Fibroblast of lung (primary cell): ENCODE results near the gene SUCLG1. TPM values are rescaled to one million over a fixed set of nuclear protein-coding genes. Genes with fewer than 3 reads are reported as not detected.

Experiments used
- DNase-seq, 2 donors: peaks; one replicate each; pipeline versions ENCODE4 v3.0.0 to v3.0.0-alpha.2; 2010; ENCODE audit warnings: low read depth in 2 of 2
- H2AFZ ChIP-seq: 2 replicates; pipeline ENCODE4 v1.5.1; 2012; ENCODE audit warnings: low read length, control low read depth, inconsistent platforms
- H3K27ac ChIP-seq: 2 replicates; pipeline ENCODE4 v1.5.1; 2011; ENCODE audit warnings: low read length, control low read depth; ENCODE audit not compliant: insufficient read depth
- H3K27me3 ChIP-seq: 2 replicates; pipeline ENCODE4 v1.5.1; 2011; ENCODE audit warnings: mild to moderate bottlenecking, low read length; ENCODE audit not compliant: control insufficient read depth, insufficient read depth
- H3K36me3 ChIP-seq: 2 replicates; pipeline ENCODE4 v1.5.1; 2011; ENCODE audit warnings: low read length; ENCODE audit not compliant: control insufficient read depth, insufficient read depth
- H3K4me1 ChIP-seq: 2 replicates; pipeline ENCODE4 v1.5.1; 2011; ENCODE audit warnings: low read length; ENCODE audit not compliant: control insufficient read depth, insufficient read depth; ENCODE audit errors: extremely low read depth
- H3K4me2 ChIP-seq: 2 replicates; pipeline ENCODE4 v1.5.1; 2011; ENCODE audit warnings: low read length, control low read depth; ENCODE audit not compliant: insufficient read depth; ENCODE audit errors: extremely low read depth
- H3K4me3 ChIP-seq, 4 experiments: fragments of 200-600 bp in 1 of 4; sonication (generic) in 1 of 4; replicated peaks in 1 of 4; 2 replicates each; pipeline ENCODE4 v1.5.1; 2011 to 2016; ENCODE audit warnings: low read length in 4 of 4, low read depth in 3 of 4, mild to moderate bottlenecking in 3 of 4, control low read depth in 2 of 4, inconsistent platforms in 1 of 4, mixed read lengths in 1 of 4; ENCODE audit not compliant: insufficient read depth in 1 of 4; ENCODE audit errors: control extremely low read depth in 1 of 4
- H3K79me2 ChIP-seq: 2 replicates; pipeline ENCODE4 v1.5.1; 2012; ENCODE audit warnings: mild to moderate bottlenecking, low read length, inconsistent platforms; ENCODE audit not compliant: control insufficient read depth, insufficient read depth
- H3K9ac ChIP-seq: 2 replicates; pipeline ENCODE4 v1.5.1; 2011; ENCODE audit warnings: mild to moderate bottlenecking, low read length, control low read depth; ENCODE audit not compliant: insufficient read depth
- H3K9me3 ChIP-seq: 2 replicates; pipeline ENCODE4 v1.5.1; 2012; ENCODE audit warnings: low read depth, low read length; ENCODE audit not compliant: control insufficient read depth, insufficient read depth
- H4K20me1 ChIP-seq: 2 replicates; pipeline ENCODE4 v1.5.1; 2011; ENCODE audit warnings: low read length; ENCODE audit not compliant: control insufficient read depth, insufficient read depth; ENCODE audit errors: extremely low read depth
- EZH2 ChIP-seq: IDR thresholded peaks from 2 replicates; pipeline ENCODE4 v1.5.1; 2012; ENCODE audit warnings: low read length, control low read depth, mild to moderate bottlenecking; ENCODE audit errors: missing control alignments
- polyA plus RNA-seq, 2 donors: library from polyadenylated mRNA; depleted of rRNA in 1 of 2; stranded (reverse) in 1 of 2; unstranded in 1 of 2; fragments of >200 nt; gene quantifications; 2 replicates each; pipeline ENCODE4 v1.2.1, GENCODE V29; 2011 to 2012; ENCODE audit warnings: missing spikeins in 1 of 2
- total RNA-seq: library from RNA; depleted of rRNA; stranded (reverse); fragments of >200 nt; gene quantifications from 2 replicates; pipeline ENCODE4 v1.2.1, GENCODE V29; 2014
- TF ChIP-seq, protein P1 (sequence below), 2 donors: IDR thresholded peaks in 1 of 2; conservative IDR thresholded peaks in 1 of 2; 1 replicate in 1 of 2; 2 replicates in 1 of 2; pipeline ENCODE4 v1.5.1; 2011 to 2012; ENCODE audit warnings: low read length in 2 of 2, control low read depth in 1 of 2, inconsistent platforms in 1 of 2, low read depth in 1 of 2, mild to moderate bottlenecking in 1 of 2

Gene SUCLG1
- total and polyA plus RNA-seq, 2 donors (not counting 1 experiment from before 2014, with no cell fraction given): 50.0 to 63.1 TPM

DNA sequence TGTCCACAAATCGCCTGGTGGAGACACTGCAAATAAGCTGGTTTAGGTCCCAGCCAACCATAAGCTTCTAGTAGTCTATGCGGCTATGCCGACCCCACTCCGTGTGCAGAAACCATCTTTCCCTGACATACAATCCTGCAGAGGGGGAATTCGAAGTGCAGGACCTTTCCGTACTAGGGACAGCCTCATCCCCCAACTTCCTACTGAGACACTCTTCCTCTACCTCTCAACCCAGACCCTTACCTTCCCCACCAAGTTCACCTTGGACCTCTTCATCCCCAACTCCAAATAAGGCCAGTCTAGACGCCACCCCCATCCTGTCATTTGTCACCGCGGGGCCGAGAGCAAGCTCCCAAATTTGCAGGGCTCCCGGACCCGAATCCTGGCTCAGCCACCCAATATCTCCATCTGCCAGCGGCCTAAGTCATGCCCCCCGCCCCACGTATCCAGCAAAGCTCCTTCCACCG lies 496 bp downstream of the SUCLG1 start:
- DNase-seq: peak in 1 of 2 donors; percentile 10
- Histone ChIP-seq H3K4me1 (no peaks in the 10 kb centered on the region), H3K9ac (peak overlapping the region; percentile 94), H3K9me3 (no peaks in the 10 kb centered on the region), H3K79me2 (peaks cover 33% of the 10 kb centered on the region), H2AFZ (peak overlapping the region; percentile 92), H3K36me3 (no peaks in the 10 kb centered on the region), H3K27ac (peak overlapping the region; percentile 95), H4K20me1 (no peaks in the 10 kb centered on the region), H3K4me3 (peak overlapping the region; percentile 89 to 98 (median 94)), H3K4me2 (peak overlapping the region; percentile 92), H3K27me3 (no peaks in the 10 kb centered on the region)
- TF ChIP-seq, protein P1, sequence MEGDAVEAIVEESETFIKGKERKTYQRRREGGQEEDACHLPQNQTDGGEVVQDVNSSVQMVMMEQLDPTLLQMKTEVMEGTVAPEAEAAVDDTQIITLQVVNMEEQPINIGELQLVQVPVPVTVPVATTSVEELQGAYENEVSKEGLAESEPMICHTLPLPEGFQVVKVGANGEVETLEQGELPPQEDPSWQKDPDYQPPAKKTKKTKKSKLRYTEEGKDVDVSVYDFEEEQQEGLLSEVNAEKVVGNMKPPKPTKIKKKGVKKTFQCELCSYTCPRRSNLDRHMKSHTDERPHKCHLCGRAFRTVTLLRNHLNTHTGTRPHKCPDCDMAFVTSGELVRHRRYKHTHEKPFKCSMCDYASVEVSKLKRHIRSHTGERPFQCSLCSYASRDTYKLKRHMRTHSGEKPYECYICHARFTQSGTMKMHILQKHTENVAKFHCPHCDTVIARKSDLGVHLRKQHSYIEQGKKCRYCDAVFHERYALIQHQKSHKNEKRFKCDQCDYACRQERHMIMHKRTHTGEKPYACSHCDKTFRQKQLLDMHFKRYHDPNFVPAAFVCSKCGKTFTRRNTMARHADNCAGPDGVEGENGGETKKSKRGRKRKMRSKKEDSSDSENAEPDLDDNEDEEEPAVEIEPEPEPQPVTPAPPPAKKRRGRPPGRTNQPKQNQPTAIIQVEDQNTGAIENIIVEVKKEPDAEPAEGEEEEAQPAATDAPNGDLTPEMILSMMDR (conservative IDR thresholded peaks at IDR 0.05 in 1 of 2, IDR thresholded peaks at IDR 0.05 in 1 of 2; ENCODE audit: low read depth in 1 of 2, low read length in 2 of 2): no peak
- TF ChIP-seq EZH2: no peak

DNA sequence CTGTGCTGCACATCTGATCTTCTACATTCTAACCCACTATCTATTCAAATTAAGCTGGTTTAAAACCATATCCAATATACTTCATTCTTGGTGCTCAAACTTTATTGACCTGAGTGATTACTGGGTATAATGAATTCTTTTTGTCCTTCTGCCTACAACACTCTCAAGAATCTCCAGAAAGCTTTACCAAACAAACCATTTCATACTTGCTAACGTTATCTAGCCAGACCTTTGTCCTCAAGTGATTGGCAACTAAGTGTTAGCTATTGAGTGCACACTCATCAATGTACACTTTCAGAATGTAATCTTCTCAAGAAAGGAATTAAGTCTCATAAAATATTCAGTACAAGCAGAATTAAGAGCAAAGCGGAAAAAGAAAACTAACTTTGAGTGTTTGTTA lies 1.4 kb downstream of the SUCLG1 start:
- Histone ChIP-seq H3K79me2 (peaks cover 35% of the 10 kb centered on the region), H3K9me3 (no peaks in the 10 kb centered on the region), H3K9ac (no peak overlapping the region), H2AFZ (no peak overlapping the region), H3K4me2 (peak overlapping the region; percentile 92), H3K27ac (no peak overlapping the region), H3K36me3 (no peaks in the 10 kb centered on the region), H3K27me3 (no peaks in the 10 kb centered on the region), H4K20me1 (no peaks in the 10 kb centered on the region), H3K4me1 (no peaks in the 10 kb centered on the region), H3K4me3 (peak overlapping the region in 2 of 4 experiments; percentile 94 to 98)
- no peak for DNase-seq
- TF ChIP-seq, protein P1 (conservative IDR thresholded peaks at IDR 0.05 in 1 of 2, IDR thresholded peaks at IDR 0.05 in 1 of 2; ENCODE audit: low read depth in 1 of 2, low read length in 2 of 2): no peak
- no peak for TF ChIP-seq EZH2

DNA sequence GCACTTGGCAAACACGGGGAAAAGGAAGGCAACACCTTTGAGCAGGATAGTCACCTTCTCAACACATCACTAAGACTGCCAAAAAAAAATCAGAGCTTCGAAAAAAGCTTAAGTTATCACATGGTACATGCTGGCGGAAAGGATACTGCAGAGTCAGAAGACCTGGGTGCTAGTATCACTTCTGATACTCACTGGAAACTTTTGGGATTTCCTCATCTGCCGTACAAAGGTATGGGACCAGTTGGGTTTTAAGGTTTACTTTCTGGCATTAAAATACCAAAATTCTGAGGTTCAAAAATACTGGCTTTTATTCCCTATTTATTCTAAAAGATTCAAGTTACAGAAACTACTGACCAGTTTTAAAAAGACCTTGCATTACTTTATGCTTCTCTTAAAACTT lies 2.9 kb downstream of the SUCLG1 start:
- H3K4me1 ChIP-seq: no peaks in the 10 kb centered on the region
- no peak for DNase-seq
- no peaks in the 10 kb centered on the region for H3K9me3 ChIP-seq
- no peaks in the 10 kb centered on the region for H3K36me3 ChIP-seq
- H3K9ac ChIP-seq: no peak overlapping the region
- peaks cover 45% of the 10 kb centered on the region for H3K79me2 ChIP-seq
- H3K4me3 ChIP-seq: no peak overlapping the region
- no peaks in the 10 kb centered on the region for H4K20me1 ChIP-seq
- H3K4me2 ChIP-seq: no peak overlapping the region
- H3K27me3 ChIP-seq: no peaks in the 10 kb centered on the region
- no peak overlapping the region for H3K27ac ChIP-seq
- TF ChIP-seq EZH2: no peak
- TF ChIP-seq, protein P1 (conservative IDR thresholded peaks at IDR 0.05 in 1 of 2, IDR thresholded peaks at IDR 0.05 in 1 of 2; ENCODE audit: low read depth in 1 of 2, low read length in 2 of 2): no peak
- no peak overlapping the region for H2AFZ ChIP-seq
